IMR-90 (cell line): ENCODE results near the gene ADCY2. TPM values are rescaled to one million over a fixed set of nuclear protein-coding genes. Genes with fewer than 3 reads are reported as not detected.

ENCODE experiments used
- ATAC-seq: fragments of 200-7000 bp; cut with Tn5 transposase; 2 replicates; pipeline ENCODE4 v1.9.1; 2020; ENCODE audit warnings: low read depth, mild to moderate bottlenecking, moderate library complexity
- BruUV-seq: library from RNA; stranded (reverse); fragments of 400-500 nt; replicated peaks from 2 replicates; lab custom pipeline; 2021; lab: Mats Ljungman, UMichigan
- CTCF ChIA-PET: fragments of 300-600 bp; formaldehyde crosslinking; extraction: SDS; loops from one replicate; lab custom pipeline; 2021; ENCODE audit warnings: antibody characterized with exemption; lab: Yijun Ruan, JAX
- POLR2A ChIA-PET: fragments of 300-600 bp; sonication (Branson Sonifier 250); formaldehyde crosslinking; loops from one replicate; lab custom pipeline; 2022; ENCODE audit warnings: antibody characterized with exemption; ENCODE audit not compliant: unreplicated experiment; lab: Charles Lee
- DNase-seq: peaks from one replicate; pipeline ENCODE4 v3.0.0; 2013
- H2AFZ ChIP-seq: replicated peaks from 2 replicates; pipeline ENCODE3; 2013; ENCODE audit warnings: low read length, mild to moderate bottlenecking; ENCODE audit not compliant: poor library complexity
- H2AK5ac ChIP-seq: 2 replicates; pipeline ENCODE4 v1.6.1; 2013; ENCODE audit warnings: low read depth, low read length, inconsistent platforms
- H2AK9ac ChIP-seq: replicated peaks from 2 replicates; pipeline ENCODE3; 2013; ENCODE audit warnings: mild to moderate bottlenecking, low read depth, low read length, moderate library complexity; ENCODE audit not compliant: poor library complexity
- H2BK120ac ChIP-seq: 2 replicates; pipeline ENCODE4 v1.6.1; 2013; ENCODE audit warnings: low read depth, low read length, inconsistent platforms
- H2BK15ac ChIP-seq: 3 replicates; pipeline ENCODE4 v1.6.1; 2013; ENCODE audit warnings: low read depth, low read length, inconsistent platforms
- H2BK20ac ChIP-seq: 2 replicates; pipeline ENCODE4 v1.6.1; 2013; ENCODE audit warnings: low read depth, mild to moderate bottlenecking, inconsistent platforms, low read length, moderate library complexity
- H2BK5ac ChIP-seq: 2 replicates; pipeline ENCODE4 v1.6.1; 2013; ENCODE audit warnings: mild to moderate bottlenecking, low read depth, low read length, inconsistent platforms; ENCODE audit not compliant: poor library complexity, severe bottlenecking
- H3K14ac ChIP-seq: replicated peaks from 2 replicates; pipeline ENCODE4 v1.6.1; 2013; ENCODE audit warnings: low read depth, low read length, inconsistent platforms
- H3K18ac ChIP-seq: 2 replicates; pipeline ENCODE4 v1.6.1; 2013; ENCODE audit warnings: low read depth, low read length, control low read depth
- H3K23ac ChIP-seq: 2 replicates; pipeline ENCODE4 v1.6.1; 2013; ENCODE audit warnings: low read depth, low read length, inconsistent platforms
- H3K27ac ChIP-seq: 2 replicates; pipeline ENCODE4 v1.5.1; 2013; ENCODE audit warnings: mild to moderate bottlenecking, control low read depth, low read length; ENCODE audit not compliant: insufficient read depth
- H3K27me3 ChIP-seq: 2 replicates; pipeline ENCODE4 v1.6.1; 2013; ENCODE audit warnings: low read length; ENCODE audit not compliant: control insufficient read depth, insufficient read depth
- H3K36me3 ChIP-seq: 2 replicates; pipeline ENCODE4 v1.6.1; 2013; ENCODE audit warnings: low read length, mixed read lengths; ENCODE audit not compliant: control insufficient read depth, insufficient read depth
- H3K4ac ChIP-seq: 2 replicates; pipeline ENCODE4 v1.6.1; 2013; ENCODE audit warnings: low read depth, low read length, inconsistent platforms
- H3K4me1 ChIP-seq: 2 replicates; pipeline ENCODE4 v1.6.1; 2013; ENCODE audit warnings: low read length, mixed read lengths; ENCODE audit not compliant: control insufficient read depth, insufficient read depth
- H3K4me2 ChIP-seq: 2 replicates; pipeline ENCODE4 v1.6.1; 2013; ENCODE audit warnings: low read depth, mild to moderate bottlenecking, control low read depth, low read length, moderate library complexity
- H3K4me3 ChIP-seq: 2 replicates; pipeline ENCODE4 v1.5.1; 2013; ENCODE audit warnings: low read depth, mild to moderate bottlenecking, control low read depth, low read length, moderate library complexity; ENCODE audit not compliant: insufficient read depth
- H3K56ac ChIP-seq: 2 replicates; pipeline ENCODE4 v1.6.1; 2013; ENCODE audit warnings: low read length, inconsistent platforms; ENCODE audit not compliant: insufficient read depth; ENCODE audit errors: extremely low read depth
- H3K79me1 ChIP-seq, 2 experiments: 2 replicates each; pipeline ENCODE4 v1.6.1; 2013; ENCODE audit warnings: low read length in 2 of 2, inconsistent platforms in 1 of 2, low read depth in 1 of 2
- H3K9ac ChIP-seq: 2 replicates; pipeline ENCODE4 v1.6.1; 2013; ENCODE audit warnings: low read depth, low read length, control low read depth
- H3K9me1 ChIP-seq: 2 replicates; pipeline ENCODE4 v1.6.1; 2013; ENCODE audit warnings: low read length, inconsistent platforms; ENCODE audit not compliant: insufficient read depth
- H3K9me3 ChIP-seq: 2 replicates; pipeline ENCODE4 v1.6.1; 2013; ENCODE audit warnings: low read length; ENCODE audit not compliant: control insufficient read depth, insufficient read depth
- H4K20me1 ChIP-seq: 2 replicates; pipeline ENCODE4 v1.6.1; 2013; ENCODE audit warnings: low read length, inconsistent platforms; ENCODE audit not compliant: insufficient read depth
- H4K5ac ChIP-seq: 2 replicates; pipeline ENCODE4 v1.6.1; 2013; ENCODE audit warnings: mild to moderate bottlenecking, low read depth, low read length, control low read depth
- H4K8ac ChIP-seq, 2 experiments: 2 replicates each; pipeline ENCODE4 v1.6.1; 2013; ENCODE audit warnings: low read depth in 2 of 2, low read length in 2 of 2, control low read depth in 1 of 2, inconsistent platforms in 1 of 2
- H4K91ac ChIP-seq: 2 replicates; pipeline ENCODE4 v1.6.1; 2013; ENCODE audit warnings: low read depth, low read length, inconsistent platforms; ENCODE audit not compliant: insufficient read depth
- POLR2A ChIP-seq: IDR thresholded peaks from 2 replicates; pipeline ENCODE4 v1.6.1; 2012; ENCODE audit warnings: mild to moderate bottlenecking, low read depth, low read length
- RFX5 ChIP-seq: IDR thresholded peaks from 2 replicates; pipeline ENCODE4 v1.8.0; 2012; ENCODE audit warnings: low read depth, mild to moderate bottlenecking, low read length, moderate library complexity
- SMC3 ChIP-seq: fragments of 150-350 bp; IDR thresholded peaks from 2 replicates; pipeline ENCODE4 v1.6.1; 2016; ENCODE audit warnings: low read depth, mild to moderate bottlenecking, antibody characterized with exemption, low read length, moderate library complexity
- WGBS, 2 experiments: methylation state at CpG; one replicate each; pipeline versions ENCODE4 v1.1.5 to v1.1.7; 2013; ENCODE audit warnings: missing lambda C conversion rate in 2 of 2; ENCODE audit not compliant: insufficient read length in 1 of 2; ENCODE audit errors: extremely low coverage in 2 of 2; 5-methylcytosine and 5-hydroxymethylcytosine counted together
- dilution Hi-C: fragments of 300-500 bp; cut with HindIII; formaldehyde crosslinking; loops from one replicate; pipeline ENCODE4 v1.14.3; 2018; ENCODE audit warnings: low sequenced_read_pairs; ENCODE audit not compliant: unreplicated experiment
- in situ Hi-C: fragments of 300-500 bp; cut with MboI; formaldehyde crosslinking; loops from 3 replicates; pipeline ENCODE4 v1.14.3; 2019; ENCODE audit warnings: low sequenced_read_pairs, inconsistent platforms, mixed read lengths
- intact Hi-C: fragments of 100-400 bp; cut with micrococcal nuclease; formaldehyde crosslinking; loops from 2 replicates; pipeline ENCODE4 v1.10.0; 2022
- polyA plus RNA-seq, 3 experiments: library from polyadenylated mRNA; depleted of rRNA; stranded (reverse); fragments of >200 nt; gene quantifications; 2 replicates each; pipeline ENCODE4 v1.2.3, GENCODE V29; 2012; ENCODE audit warnings: low replicate concordance in 1 of 3
- total RNA-seq: library from RNA; depleted of rRNA; stranded (reverse); fragments of >200 nt; gene quantifications from 2 replicates; pipeline ENCODE4 v1.2.3, GENCODE V29; 2012
- TF ChIP-seq, protein P1 (sequence below): fragments of 150-350 bp; IDR thresholded peaks from 2 replicates; pipeline ENCODE4 v1.6.1; 2016; ENCODE audit warnings: low read depth, mild to moderate bottlenecking, low read length, moderate library complexity, borderline replicate concordance
- TF ChIP-seq, protein P2 (sequence below): fragments of 150-350 bp; IDR thresholded peaks from 2 replicates; pipeline ENCODE4 v1.6.1; 2017; ENCODE audit warnings: mild to moderate bottlenecking, antibody characterized with exemption, low read length, low read depth

Gene ADCY2
- total and polyA plus RNA-seq, 2 of the 4 experiments (the other 2 are of a cell fraction), result not detected

DNA sequence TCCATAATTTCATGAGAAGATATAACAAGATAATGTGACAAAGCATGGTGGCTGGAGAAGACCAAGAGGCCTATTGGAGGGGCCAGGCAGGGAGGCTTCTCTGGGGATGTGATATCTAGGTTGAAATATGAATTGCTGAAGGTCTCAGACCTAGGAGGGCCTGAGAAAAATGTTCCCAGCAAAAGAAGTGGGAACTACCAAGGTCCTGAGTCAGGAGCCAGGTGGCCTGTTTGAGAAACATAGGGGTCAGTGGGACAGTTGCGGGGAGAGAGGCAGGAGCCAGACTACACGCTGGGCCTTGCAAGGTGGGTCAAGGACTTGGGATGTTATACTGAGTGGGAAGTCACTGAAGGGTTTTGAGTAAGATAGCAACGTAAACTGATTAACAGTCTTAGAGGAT is 238.9 kb downstream of the ADCY2 start:
- Histone ChIP-seq H2BK20ac (no peak overlapping the region), H3K14ac (no peak overlapping the region), H4K5ac (no peak overlapping the region), H3K4ac (no peak overlapping the region), H4K91ac (no peak overlapping the region), H3K9me1 (no peaks in the 10 kb centered on the region), H3K18ac (no peak overlapping the region), H4K8ac (no peak overlapping the region), H3K4me2 (no peak overlapping the region), H3K9me3 (peaks cover 15% of the 10 kb centered on the region), H3K27ac (no peak overlapping the region), H3K9ac (no peak overlapping the region), H3K56ac (no peak overlapping the region), H3K4me3 (no peak overlapping the region), H3K4me1 (no peaks in the 10 kb centered on the region), H3K27me3 (no peaks in the 10 kb centered on the region), H2BK120ac (no peak overlapping the region), H2AK9ac (no peak overlapping the region), H4K20me1 (no peaks in the 10 kb centered on the region), H2BK15ac (no peak overlapping the region), H2AFZ (no peak overlapping the region), H3K23ac (no peak overlapping the region), H3K36me3 (no peaks in the 10 kb centered on the region), H2BK5ac (no peak overlapping the region), H3K79me1 (no peaks in the 10 kb centered on the region), H2AK5ac (no peak overlapping the region)
- DNase-seq (no peak), ATAC-seq (no peak)
- CTCF ChIA-PET, result no interaction called here
- WGBS, 2 experiments, result 30% methylated on average over 2 of the region's 3 CpGs; no CpG with 5 or more reads in 1 of the 2 experiments
- intact Hi-C loops, result no loop called here
- TF ChIP-seq POLR2A (no peak), SMC3 (no peak), RFX5 (no peak)
- TF ChIP-seq, protein P1, sequence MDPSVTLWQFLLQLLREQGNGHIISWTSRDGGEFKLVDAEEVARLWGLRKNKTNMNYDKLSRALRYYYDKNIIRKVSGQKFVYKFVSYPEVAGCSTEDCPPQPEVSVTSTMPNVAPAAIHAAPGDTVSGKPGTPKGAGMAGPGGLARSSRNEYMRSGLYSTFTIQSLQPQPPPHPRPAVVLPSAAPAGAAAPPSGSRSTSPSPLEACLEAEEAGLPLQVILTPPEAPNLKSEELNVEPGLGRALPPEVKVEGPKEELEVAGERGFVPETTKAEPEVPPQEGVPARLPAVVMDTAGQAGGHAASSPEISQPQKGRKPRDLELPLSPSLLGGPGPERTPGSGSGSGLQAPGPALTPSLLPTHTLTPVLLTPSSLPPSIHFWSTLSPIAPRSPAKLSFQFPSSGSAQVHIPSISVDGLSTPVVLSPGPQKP, result no peak
- TF ChIP-seq, protein P2, sequence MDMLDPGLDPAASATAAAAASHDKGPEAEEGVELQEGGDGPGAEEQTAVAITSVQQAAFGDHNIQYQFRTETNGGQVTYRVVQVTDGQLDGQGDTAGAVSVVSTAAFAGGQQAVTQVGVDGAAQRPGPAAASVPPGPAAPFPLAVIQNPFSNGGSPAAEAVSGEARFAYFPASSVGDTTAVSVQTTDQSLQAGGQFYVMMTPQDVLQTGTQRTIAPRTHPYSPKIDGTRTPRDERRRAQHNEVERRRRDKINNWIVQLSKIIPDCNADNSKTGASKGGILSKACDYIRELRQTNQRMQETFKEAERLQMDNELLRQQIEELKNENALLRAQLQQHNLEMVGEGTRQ, result no peak
- dilution Hi-C loops, result no loop called here
- POLR2A ChIA-PET, result no interaction called here
- in situ Hi-C loops, result no loop called here
- BruUV-seq, result no TSS peak
